ENCODE results near the gene TOMM7.
"Not testable (repeated sequence)": the region's sequence is repeated elsewhere in the genome, so short reads cannot be mapped to it uniquely, and the experiment has no call there.

The TOMM7 gene

DNA sequence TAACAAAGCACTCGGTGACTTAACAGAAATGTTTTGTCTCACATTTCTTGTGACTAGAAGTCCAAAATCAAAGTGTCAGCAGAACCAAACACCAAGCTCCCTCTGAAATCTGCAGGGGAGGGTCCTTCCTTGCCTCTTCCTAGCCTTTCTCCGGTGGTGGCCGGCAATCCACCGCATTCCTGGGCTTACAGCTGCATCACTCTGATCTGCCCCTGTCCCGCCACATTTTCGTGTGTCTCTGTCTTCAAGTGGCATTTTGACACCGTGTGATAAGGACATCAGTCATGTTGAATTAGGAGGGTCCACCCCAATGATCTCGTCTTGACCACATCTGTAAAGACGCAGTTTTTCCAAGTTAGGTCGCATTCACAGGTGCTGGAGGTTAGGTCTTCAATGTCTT is 30.5 kb upstream of the TOMM7 start:
- no peak for DNase-seq

DNA sequence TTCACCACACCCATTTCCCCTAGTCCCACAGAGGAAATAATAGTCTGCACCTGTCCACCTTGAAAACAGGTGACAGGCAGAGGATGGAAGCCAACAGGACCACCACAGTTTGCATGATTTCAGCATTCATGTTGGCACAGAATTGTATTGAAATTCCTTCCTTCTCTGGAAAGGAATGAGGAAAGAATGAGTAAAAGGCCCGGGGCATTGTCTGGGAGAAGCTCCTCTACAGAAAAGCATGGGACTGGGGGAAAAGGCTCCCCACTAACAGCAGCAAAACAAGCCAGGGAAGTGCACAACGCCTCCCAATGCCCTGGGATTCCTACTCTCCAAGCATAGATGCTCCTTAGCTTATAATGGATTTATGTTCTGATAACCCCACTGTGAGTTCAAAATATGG is 28.5 kb upstream of the TOMM7 start:
- no peak for DNase-seq

DNA sequence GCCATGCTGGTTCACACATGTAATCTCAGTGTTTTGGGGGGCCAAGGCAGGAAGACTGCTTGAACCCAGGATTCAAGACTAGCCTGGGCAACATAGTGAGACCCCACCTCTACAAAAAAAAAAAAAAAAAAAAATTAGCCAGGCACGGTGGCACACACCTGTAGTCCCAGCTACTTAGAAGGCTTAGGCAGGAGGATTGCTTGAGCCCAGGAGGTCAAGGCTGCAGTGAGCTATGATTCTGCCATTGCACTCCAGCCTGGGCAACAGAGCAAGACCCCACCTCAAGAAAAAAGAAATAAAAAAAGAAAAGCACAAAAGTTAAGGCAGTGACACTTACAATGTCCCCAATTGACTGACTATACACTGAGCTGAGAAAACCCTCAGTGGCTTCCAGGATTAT is 27.7 kb upstream of the TOMM7 start:
- DNase-seq, result not testable (repeated sequence)

DNA sequence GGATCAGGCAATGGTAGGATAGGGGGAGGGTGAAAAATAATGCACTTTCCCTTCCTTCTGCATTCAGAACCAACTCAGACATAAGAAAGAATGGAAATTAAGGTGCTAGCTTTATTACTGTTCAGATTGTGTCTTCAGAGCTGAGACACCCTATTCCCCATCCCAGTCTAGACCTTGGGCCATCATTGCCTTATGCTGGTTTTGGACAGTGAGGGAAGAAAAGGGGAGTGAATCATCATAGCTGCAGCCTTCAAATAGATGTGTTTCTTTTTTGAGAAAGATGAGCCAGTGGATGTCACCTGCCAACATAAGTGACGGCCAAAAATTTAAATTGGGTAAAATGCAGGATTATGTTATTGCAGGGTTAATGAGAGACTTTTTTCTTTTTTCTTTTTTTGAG is 27.0 kb upstream of the TOMM7 start:
- no peak for DNase-seq

DNA sequence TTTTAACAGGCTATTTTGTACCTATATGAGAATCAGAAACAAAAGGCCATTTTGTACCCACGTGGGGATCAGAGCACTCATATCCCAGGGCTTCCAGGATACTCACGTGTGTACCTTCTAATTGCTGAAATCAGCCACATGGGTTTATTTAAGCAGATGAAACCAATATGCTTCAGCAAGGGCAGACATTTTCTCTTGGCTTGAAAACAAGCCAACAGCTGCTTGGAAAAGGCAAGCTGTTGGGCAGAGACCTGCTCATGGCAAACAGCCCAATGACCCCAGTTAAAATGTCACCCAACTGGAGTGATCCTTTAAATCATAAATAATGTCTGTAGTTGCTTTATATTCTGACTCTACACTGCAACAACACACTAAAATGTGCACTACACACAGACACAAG is 26.5 kb upstream of the TOMM7 start:
- DNase-seq, result no peak

DNA sequence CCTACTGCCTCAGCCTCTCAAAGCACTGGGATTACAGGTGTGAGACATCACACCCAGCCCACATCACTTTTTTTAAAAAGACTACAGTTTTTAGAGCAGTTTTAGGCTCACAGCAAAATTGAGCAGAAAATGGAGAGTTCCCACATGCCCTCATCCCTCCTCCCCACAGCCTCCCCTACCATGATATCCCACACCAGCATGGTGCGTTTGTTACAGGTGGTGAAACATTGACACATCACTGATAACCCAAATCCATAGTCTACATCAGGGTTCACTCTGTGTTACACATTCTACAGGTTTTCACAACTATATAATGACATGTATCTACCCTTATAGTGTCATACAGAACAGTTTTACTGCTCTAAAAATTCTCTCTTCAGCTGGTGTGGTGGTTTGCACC is 24.3 kb upstream of the TOMM7 start:
- no peak for DNase-seq

DNA sequence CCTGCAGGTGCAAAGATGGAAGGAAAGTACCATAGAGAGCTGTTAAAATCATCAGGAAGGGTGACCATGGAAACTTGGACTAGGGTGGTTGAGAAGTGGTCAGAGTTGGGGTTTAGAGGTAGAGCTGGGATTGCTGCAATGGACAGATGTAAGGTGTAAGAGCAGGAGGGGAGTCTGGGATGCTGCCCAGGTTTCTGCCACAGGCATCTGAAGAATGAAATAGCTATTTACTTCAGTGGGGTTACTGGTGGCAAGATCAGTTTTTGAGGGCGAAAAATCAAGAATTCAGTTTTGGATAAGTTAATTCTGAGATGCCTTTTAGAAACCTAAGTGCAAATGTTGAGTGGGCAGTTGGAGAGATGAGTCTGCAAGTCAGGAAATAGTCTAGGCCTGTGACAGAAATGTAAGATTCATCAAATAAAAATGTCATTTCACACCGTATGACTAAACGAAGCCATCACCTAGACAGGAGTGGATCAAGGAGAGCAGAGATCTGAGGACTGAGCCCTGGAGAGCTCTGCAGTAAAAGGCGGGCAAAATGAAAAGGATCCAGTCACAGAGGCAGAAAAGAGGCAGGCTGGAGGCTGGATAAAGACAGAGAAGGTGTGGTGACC is 22.7 kb upstream of the TOMM7 start:
- no peak for DNase-seq

DNA sequence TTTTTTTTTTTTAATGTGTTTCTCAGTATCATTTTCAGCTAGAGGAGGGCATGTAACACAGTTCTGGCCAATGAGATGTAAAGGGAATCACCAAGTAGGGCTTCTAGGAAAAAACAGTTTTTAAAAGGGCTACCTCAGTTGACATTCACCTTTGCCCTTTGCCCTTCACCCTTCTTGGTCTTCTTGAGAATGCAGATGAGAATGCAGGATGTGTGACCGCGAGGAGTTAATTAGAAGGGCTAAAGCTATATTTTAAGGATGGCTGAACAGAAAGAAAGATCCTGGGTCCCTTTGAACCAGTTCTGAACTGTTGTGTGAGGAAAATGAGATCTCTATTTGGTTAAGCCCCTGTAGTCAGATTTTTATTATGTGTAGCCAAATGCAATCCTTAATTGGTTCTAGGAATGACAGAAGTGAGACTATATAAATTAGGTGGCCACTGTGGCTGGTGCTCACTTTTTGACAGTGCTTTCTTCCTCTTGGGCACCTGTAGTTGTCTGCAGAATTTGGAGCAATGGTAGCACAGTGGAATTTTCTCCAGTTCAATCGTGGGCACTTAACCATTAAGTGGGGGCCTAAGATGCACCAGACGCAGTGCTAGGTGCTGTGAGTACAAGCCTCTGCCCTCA is 21.1 kb upstream of the TOMM7 start:
- DNase-seq, result no peak

DNA sequence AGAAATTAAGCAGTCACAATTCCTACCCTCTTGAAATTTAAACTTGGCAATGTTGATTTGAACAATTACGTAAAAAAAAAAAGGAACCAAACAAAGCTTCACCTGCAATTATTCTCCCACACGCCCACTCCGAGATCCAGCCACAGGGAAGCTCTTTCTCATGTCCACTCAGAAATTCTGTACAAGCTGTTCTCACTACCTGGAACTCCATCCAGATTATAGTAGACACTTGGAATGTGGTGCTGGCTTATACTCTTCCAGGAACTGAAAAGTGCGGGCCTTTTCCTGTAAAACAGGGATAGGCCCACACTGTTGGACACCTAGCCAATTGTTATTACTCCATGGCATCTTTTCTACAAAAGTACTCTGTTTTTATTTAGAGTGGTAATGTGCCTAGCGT is 20.3 kb upstream of the TOMM7 start:
- no peak for DNase-seq

DNA sequence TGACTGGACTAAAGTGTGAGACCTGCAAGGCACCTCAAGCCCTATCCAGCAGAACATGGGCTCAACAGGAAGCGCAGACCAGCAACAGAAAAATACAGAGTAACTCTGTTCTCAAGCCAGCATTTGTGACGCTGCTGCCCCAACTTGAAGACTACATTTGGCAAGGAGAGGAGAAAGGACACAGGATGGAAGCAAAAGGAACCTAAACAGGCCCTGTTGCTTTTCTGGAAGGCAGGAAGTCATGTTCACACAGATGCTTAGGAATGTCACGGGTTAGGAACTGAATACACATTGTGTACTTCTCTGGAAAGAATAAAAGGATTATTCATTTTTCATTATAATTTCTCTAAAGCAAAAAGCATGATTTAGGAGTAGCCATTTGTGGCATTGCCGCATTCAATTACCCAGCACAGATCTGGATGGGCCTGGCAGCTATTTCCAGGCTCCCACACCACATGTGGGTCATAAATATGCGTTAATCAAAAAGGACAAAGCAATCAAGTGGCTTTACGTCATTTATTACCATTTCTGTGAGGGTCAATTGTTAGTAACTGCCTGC is 19.8 kb upstream of the TOMM7 start:
- no peak for DNase-seq

DNA sequence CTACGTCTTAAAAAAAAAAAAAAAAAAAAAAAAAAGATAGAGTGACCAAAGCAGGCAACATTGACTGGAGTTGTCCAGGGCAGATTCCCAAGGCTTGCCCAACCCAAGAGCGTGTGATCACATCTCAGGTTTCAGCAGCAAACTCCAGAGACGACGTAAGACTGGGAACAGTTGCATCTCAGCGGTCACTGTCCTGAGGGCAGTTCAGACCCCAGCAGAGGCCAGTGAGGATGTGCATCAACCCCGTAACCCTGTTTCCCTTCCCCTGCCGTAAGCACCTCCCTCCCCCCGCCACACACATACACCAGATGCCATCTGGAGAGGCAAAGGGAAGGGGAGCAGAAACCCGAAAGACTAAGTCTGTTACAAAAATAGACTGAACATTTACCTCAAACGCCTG is 19.3 kb upstream of the TOMM7 start:
- no peak for DNase-seq

DNA sequence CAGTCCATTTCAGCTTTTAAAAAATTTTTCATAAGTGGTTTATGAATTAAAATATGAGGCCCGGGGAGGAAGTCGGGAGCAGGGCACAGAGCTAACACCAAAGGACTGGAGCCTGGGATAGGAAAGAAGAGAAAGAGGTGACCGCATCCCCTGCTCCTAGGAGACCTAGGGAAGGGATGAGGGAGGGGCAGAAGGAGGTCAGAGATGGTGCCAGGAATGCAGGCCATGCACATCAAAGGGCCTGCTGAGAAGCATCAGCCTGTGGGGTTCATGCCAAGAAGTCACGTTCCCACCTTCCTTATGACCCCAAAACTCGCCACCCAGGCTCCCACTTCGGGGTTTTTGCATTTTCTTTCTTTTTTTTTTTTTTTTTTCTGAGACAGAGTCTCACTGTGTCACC is 14.7 kb upstream of the TOMM7 start:
- no peak for DNase-seq

DNA sequence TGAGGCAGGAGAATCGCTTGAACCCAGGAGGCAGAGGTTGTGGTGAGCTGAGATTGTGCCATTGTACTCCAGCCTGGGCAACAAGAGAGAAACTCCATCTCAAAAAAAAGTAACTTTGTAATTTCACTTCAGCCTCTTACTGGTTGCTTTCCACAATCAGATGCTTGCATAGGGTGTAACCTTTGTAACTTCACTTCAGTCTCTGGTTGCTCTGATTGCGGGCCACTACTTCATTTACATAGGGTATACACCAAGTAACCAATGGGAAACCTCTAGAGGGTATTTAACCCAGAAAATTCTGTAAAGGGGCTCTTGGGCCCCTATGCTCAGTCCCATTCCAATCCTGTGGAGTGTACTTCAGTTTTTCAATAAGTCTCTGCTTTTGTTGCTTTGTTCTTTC is 13.9 kb upstream of the TOMM7 start:
- DNase-seq, result not testable (repeated sequence)

DNA sequence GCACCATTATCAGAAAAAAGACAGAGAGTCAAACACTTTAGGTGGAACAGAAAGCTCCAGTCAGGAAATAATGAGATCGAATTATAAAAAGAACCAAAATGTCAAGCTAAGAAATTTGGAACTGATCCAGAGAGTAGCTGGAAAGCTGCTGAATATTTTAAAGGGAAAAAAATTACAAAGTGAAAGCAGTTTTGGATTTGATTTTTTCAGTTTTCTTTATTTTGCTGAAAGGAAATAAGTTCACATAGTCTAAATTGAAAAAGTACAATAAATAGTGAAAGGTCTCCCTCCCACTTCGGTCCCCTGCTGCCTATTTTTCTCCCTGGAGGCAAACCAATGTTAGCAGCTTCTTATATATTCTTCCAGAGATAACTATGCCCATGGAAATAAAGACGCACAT is 11.3 kb upstream of the TOMM7 start:
- DNase-seq, result no peak

DNA sequence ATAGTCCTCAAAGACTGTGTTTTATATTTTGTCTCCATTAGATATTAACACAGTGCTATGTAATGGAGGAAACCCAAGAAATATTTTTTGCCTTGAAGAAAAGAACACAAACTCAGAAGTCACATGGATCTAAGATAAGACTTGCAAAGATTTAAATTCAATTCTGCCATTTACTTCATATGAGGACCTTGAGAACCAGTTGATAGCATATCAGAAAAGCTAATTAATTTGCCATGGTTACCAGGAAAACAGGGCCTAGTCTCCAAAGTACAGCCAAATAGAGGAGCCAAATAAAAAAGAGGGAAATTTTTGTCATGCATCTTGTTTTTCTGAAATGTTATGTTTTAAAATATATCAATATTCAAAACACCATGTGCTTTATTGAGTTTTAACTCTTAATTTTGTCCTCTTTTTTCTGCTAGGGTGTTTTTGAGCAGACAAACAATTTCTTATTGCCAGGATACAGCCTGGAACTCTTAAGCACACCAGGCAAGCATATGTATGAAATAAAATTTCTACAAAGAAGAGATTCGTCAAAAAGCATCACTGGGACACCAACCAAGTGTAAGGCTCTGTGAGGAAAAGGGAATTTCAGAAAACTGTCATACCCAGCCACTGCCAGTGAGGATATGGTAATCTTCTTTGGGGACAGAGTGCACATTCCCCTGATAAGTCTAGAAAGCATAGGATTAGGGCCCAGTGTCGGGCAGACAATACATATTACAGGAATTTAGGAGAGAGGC is 10.6 kb upstream of the TOMM7 start:
- DNase-seq, result no peak

DNA sequence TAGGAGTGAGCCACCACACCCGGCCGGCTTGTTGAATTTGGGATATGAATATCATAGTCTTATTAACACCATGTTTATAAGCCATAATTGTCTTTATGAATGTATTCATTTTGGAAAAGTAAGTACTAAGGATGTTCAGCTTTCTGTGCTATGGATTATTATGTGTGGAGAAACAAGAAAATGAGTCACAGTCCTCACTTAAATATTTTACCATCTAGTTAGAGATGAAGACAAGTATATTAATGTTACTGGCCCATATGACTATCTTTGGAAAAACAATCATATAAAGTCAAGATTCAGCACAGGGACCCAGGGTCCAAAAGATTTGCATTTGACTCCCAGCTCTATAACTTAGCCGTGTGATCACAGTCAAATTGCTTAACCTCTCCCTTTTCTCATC is 9.8 kb upstream of the TOMM7 start:
- DNase-seq, result no peak

DNA sequence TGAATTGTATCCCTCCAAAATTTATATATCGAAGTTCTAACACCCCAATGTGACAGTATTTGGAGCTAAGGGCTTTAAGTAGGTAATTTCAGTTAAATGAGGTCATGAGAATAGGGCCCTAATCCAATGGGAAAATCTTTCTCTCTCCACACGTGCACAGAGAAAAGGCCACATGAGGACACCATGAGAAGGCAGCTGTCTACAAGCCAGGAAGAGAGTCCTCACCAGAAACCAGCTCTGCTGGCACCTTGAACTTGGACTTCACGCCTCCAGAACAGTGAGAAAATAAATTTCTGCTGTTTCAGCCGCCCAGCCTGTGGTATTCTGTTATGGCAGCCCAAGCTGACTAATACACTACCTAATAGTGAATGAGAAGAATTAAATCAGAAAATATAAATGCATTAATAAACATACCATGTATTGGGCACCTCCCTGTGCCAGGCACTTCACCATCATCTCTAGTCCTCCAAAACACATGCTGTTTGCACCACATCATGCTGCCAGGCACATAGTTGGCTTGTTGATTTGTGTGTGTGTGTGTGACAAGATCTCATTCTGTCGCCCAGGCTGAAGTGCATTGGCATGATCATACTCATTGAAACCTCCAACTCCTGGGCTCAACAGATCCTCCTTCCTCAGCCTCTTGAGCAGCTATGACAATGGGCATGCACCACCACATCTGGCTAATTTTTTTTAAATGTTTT is 9.1 kb upstream of the TOMM7 start:
- DNase-seq, result no peak

DNA sequence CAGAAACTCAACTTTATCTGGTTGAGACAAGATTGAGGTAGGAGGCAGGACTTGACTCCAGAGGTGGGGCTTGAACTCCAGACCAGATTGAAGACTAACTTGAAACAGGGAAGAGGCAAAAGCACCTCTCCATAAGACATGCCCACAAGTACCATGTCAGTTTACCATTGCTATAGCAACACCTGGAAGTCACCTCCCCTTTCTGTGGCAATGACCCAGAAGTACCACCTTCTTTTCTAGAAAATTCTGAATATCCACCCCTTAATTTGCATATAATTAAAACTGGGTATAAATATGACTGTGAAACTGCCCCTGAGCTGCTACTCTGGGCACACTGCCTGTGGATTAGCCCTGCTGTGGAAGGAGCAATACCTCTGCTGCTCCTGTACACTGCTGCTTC is 4.9 kb upstream of the TOMM7 start:
- no peak for DNase-seq

DNA sequence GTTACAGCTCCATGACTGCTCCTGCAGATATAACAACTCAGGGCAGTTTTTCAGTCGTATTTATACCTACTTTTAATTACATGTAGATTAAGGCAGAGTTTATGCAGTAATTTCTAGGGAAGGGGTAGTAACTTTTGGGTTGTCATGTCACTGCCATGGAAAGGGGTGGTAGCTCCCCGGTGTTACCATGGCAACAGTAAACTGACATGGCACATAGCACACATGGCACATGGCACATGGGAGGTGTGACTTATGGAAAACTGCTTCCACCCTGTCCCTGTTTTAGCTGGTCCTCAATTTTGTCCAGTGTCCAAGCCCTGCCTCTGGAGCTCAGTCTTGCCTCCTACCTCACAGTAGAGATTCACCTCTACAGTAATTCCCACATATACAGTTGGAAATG is 3.9 kb upstream of the TOMM7 start:
- DNase-seq, result no peak

DNA sequence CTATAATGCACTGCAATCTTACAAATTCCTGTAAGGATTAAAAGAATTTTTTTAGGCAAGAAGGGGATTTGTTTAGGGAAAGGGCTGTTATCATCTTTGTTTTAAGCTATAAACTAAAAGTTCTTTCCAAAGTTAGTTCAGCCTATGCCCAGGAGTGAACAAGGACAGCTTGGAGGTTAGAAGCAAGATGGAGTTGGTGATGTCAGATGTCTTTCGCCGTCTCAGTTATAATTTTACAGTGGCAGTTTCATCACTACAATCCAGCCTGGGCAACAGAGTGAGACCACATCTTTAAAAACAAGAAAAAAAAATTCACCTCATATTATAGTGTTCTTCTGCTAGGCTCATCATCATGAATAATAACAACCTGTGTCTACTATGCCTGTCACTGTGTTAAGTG is 2.1 kb upstream of the TOMM7 start:
- no peak for DNase-seq

DNA sequence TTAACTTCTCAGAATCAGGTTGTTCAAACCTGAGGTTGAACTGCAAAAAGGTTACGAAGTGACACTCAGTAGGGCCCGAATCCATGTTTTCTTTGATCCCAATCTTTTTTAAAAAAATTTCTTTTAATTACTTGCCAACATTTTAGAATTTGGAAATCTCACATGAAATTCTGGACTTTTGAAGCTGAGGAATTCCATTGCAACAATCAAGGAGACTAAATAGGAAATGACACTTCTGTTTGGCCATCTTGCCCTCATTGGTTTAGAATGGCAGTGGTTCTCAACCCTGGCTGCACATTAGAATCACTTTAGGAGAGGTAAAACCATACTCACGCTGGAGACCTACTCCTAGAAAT is 471 bp upstream of the TOMM7 start:
- no peak for DNase-seq

DNA sequence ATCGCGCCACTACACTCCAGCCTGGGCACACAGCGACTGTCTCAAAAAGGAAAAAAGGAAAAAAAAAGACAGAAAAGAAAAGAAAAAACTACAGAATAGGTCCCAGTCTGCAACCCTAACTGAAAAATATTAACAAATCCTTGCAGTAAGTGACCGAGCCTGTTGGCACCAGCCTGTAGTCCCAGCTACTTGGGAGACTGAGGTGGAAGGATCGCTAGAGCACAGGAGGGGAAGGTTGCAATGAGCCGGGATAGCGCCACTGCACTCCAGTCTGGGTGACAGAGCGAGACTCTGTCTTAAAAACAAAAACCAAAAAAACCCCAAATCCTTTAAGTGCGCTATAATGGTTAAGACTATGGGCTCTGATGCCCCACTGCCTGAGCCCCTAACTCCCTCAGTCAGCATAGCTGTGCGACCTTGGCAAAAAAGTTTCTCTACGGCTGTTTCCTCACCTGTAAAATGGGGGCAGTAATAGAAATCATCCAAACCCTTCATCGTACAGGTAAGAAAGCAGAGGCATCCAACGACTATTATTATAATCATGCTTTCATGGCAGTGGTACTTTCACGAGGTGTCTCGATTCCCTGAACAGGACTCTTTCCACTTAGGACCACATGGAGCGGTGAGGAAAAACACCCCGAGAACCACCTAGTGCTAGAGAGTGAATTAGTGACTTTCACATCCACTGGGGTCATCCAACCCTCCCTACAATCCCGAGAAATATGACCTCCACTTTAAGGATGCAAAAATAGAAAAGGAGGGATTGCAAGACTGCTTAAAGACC is 755 bp downstream of the TOMM7 start:
- no peak for DNase-seq

DNA sequence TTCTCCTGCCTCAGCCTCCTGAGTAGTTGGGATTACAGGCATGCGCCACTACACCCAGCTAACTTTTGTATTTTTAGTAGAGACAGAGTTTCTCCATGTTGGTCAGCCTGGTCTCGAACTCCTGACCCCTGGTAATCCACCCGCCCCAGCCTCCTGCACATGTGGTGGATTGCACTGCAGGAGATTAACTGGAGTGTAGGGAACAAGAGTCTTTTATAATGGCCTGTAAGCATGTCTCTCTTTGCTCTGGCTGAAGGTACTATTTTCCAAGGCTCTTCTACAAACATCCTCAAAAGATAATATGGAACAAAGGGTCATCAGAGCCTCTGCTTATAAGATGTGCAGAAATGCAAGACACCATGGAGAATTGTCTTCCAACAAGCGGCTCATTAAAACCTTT is 3.2 kb downstream of the TOMM7 start:
- DNase-seq, result no peak

Measured in GDM1 (cell line).